Suprapubic skin (tissue), 4 donors: ENCODE data around the gene SMURF2. TPM values are rescaled to one million over a fixed set of nuclear protein-coding genes. Genes with fewer than 3 reads are reported as not detected.

ENCODE experiments used
- DNase-seq, 2 donors: peaks; one replicate each; pipeline ENCODE4 v3.0.0-alpha.2; 2019; ENCODE audit warnings: low spot score in 2 of 2
- H3K27ac ChIP-seq: fragments of 200-600 bp; sonication (generic); one replicate; pipeline ENCODE4 v1.5.1; 2019
- H3K27me3 ChIP-seq: fragments of 200-600 bp; sonication (generic); one replicate; pipeline ENCODE4 v1.5.1; 2019
- H3K36me3 ChIP-seq: fragments of 200-600 bp; sonication (generic); one replicate; pipeline ENCODE4 v1.5.1; 2019
- H3K4me1 ChIP-seq: fragments of 200-600 bp; sonication (generic); one replicate; pipeline ENCODE4 v1.5.1; 2019
- H3K4me3 ChIP-seq: fragments of 200-600 bp; sonication (generic); one replicate; pipeline ENCODE4 v1.5.1; 2019; ENCODE audit warnings: mild to moderate bottlenecking
- H3K9me3 ChIP-seq: fragments of 200-600 bp; sonication (generic); one replicate; pipeline ENCODE4 v1.5.1; 2019
- CTCF ChIP-seq, 2 donors: fragments of 200-600 bp in 1 of 2; fragments of 450-650 bp in 1 of 2; sonication (generic) in 1 of 2; IDR thresholded peaks; one replicate each; pipeline ENCODE4 v1.5.1; 2016 to 2019; ENCODE audit warnings: antibody characterized with exemption in 2 of 2, mild to moderate bottlenecking in 1 of 2, moderate library complexity in 1 of 2
- EP300 ChIP-seq: sonication (generic); formaldehyde crosslinking; IDR thresholded peaks from one replicate; pipeline ENCODE4 v1.6.1; 2017; ENCODE audit warnings: antibody characterized with exemption
- POLR2A ChIP-seq, 2 donors: fragments of 450-650 bp; IDR thresholded peaks; one replicate each; pipeline ENCODE4 v1.6.1; 2017; ENCODE audit warnings: antibody characterized with exemption in 2 of 2, mild to moderate bottlenecking in 2 of 2, moderate library complexity in 2 of 2
- POLR2AphosphoS5 ChIP-seq, 3 donors: sonication (generic); formaldehyde crosslinking; IDR thresholded peaks; one replicate each; pipeline ENCODE4 v1.6.1; 2017; ENCODE audit warnings: antibody characterized with exemption in 3 of 3
- WGBS: methylation state at CpG from one replicate; pipeline ENCODE4 v1.1.5; 2018; 5-methylcytosine and 5-hydroxymethylcytosine counted together
- total RNA-seq, 4 donors: library from RNA; depleted of rRNA; stranded (reverse); fragments of >200 nt; gene quantifications; one replicate each; pipeline ENCODE4 v1.1.0, GENCODE V29; 2016

The SMURF2 gene
- total RNA-seq, 4 donors from 2014 or later: 19.4 to 28.6 (median 25.2) TPM

DNA sequence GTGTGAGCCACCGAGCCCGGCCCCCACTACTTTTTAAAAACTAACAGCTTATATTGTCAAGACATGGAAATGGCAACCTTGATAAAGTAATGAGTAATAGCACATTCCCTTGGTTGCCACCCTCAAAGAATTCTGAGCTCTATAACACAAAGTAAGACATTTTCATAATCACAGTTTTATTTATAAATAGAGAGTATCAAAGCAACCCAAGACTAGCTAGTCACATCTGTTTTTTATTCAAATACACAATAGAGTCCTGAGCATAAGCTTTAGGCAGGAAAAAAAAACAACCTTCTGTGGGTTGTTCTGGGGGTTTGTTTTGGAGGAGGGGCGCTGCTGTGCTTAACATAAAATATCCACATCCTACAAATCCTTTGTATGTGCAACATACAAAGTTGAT lies 86.7 kb downstream of the SMURF2 start:
- no peak for TF ChIP-seq POLR2A (IDR thresholded peaks at IDR 0.05)
- TF ChIP-seq POLR2AphosphoS5 (IDR thresholded peaks at IDR 0.05): no peak
- no peak for TF ChIP-seq CTCF (IDR thresholded peaks at IDR 0.05)
- TF ChIP-seq EP300: no peak
- Histone ChIP-seq H3K4me3 (no peak overlapping the region), H3K9me3 (no peaks in the 10 kb centered on the region), H3K4me1 (peaks cover 2% of the 10 kb centered on the region), H3K36me3 (peaks cover 49% of the 10 kb centered on the region), H3K27ac (no peak overlapping the region), H3K27me3 (no peaks in the 10 kb centered on the region)
- WGBS: 94% methylated on average over 3 of the region's 3 CpGs
- no peak for DNase-seq

DNA sequence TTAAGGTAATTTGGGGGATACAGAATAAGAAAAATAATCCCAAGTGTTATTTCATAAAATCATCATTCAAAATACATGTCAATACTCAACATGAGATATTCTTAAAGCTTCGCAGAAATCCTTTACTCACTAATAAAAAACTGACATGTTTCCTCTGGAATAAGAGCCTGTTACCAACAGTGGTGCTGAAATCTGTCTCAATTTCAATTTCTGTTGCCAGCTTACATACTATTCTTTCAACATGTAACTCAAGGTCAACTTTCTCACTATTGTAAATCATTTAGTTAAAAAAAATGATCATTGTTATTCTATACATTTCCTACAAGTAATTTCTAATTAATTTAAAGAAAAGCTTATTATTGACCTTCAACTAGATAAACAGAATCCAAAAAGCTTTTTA lies 87.5 kb downstream of the SMURF2 start:
- WGBS: 68% methylated on average over 1 of the region's 1 CpG
- no peaks in the 10 kb centered on the region for H3K27me3 ChIP-seq

DNA sequence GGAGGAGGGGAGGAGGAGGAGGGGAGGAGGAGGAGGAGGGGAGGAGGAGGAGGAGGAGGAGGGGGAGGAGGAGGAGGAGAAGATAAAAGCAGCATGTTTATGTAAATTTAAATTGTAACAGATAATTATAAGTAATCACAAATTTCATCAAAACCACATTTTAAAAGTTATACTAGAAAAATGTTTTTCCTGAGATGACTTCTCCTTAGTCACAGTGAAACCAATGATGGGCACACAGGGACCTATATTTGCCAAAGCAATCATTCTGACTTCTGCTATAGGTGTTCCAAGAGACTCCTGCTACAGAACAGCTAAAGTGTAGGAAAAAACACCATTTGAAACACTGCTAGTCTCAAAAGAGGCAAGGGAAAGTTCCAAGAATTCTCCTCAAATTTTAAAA lies 88.9 kb downstream of the SMURF2 start:
- Histone ChIP-seq H3K27me3 (no peaks in the 10 kb centered on the region), H3K4me1 (peaks cover 2% of the 10 kb centered on the region), H3K4me3 (no peak overlapping the region), H3K36me3 (peaks cover 45% of the 10 kb centered on the region), H3K9me3 (no peaks in the 10 kb centered on the region), H3K27ac (no peak overlapping the region)
- DNase-seq: no peak
- TF ChIP-seq CTCF (IDR thresholded peaks at IDR 0.05): no peak
- TF ChIP-seq POLR2A (IDR thresholded peaks at IDR 0.05): no peak
- TF ChIP-seq EP300: no peak
- TF ChIP-seq POLR2AphosphoS5 (IDR thresholded peaks at IDR 0.05): no peak

More for the DNA sequence above, 87.5 kb downstream of the SMURF2 start:
- DNase-seq: no peak
- peaks cover 2% of the 10 kb centered on the region for H3K4me1 ChIP-seq
- TF ChIP-seq POLR2A (IDR thresholded peaks at IDR 0.05) (no peak), POLR2AphosphoS5 (IDR thresholded peaks at IDR 0.05) (no peak), CTCF (IDR thresholded peaks at IDR 0.05) (no peak), EP300 (no peak)
- H3K36me3 ChIP-seq: peaks cover 48% of the 10 kb centered on the region
- no peak overlapping the region for H3K27ac ChIP-seq
- no peaks in the 10 kb centered on the region for H3K9me3 ChIP-seq
- H3K4me3 ChIP-seq: no peak overlapping the region

DNA sequence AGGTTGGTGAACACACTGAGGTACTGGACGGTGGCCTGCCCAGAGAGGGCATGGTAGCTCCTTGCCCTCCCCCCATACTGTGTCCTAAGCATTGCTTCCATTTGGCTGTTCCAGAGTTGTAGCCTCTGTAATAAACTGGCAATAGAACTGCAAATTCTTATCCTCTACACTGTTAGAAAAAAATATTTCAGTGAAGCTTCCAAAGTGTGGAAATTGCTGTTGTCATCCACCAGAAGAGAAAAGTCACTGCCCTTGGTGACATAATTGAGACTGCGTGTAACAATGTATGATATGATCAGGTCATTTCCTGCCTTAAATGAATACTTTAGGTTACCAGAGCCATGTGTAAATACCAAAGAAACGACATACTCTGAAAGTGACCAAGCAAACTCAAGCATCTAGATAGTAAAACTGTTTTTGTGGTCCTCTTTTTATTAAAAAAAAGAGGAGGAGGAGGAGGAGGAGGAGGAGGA lies 89.4 kb downstream of the SMURF2 start:
- 49% methylated on average over 3 of the region's 3 CpGs for WGBS
- H3K4me3 ChIP-seq: no peak overlapping the region
- no peaks in the 10 kb centered on the region for H3K9me3 ChIP-seq
- no peak overlapping the region for H3K27ac ChIP-seq
- TF ChIP-seq POLR2A (IDR thresholded peaks at IDR 0.05) (no peak), POLR2AphosphoS5 (IDR thresholded peaks at IDR 0.05) (no peak), CTCF (IDR thresholded peaks at IDR 0.05) (no peak), EP300 (no peak)
- H3K36me3 ChIP-seq: peaks cover 45% of the 10 kb centered on the region
- no peaks in the 10 kb centered on the region for H3K27me3 ChIP-seq
- no peak for DNase-seq
- peaks cover 2% of the 10 kb centered on the region for H3K4me1 ChIP-seq

DNA sequence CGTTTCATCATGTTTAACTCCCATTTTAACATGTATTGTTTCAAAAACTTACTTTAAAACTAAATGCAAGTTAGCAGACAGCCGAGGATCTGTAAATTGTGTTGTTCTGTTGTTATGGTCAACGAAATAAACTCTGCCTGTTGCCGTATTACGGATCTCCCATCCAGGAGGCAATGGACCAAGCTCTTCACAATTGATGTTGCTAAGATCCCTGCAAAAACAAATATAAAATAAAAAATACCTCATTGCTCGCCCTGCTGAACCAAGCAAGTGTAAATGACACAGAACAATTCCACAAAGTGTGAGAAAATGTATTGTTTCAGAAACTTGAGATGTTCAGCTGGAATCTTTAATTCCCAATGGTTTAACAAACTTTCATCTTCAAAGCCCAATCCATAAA lies 90.4 kb downstream of the SMURF2 start:
- no peak overlapping the region for H3K27ac ChIP-seq
- peaks cover 42% of the 10 kb centered on the region for H3K36me3 ChIP-seq
- no peak overlapping the region for H3K4me3 ChIP-seq
- DNase-seq: no peak
- H3K4me1 ChIP-seq: peaks cover 2% of the 10 kb centered on the region
- H3K27me3 ChIP-seq: no peaks in the 10 kb centered on the region
- no peaks in the 10 kb centered on the region for H3K9me3 ChIP-seq
- TF ChIP-seq POLR2A (IDR thresholded peaks at IDR 0.05) (no peak), POLR2AphosphoS5 (IDR thresholded peaks at IDR 0.05) (no peak), EP300 (no peak), CTCF (IDR thresholded peaks at IDR 0.05) (no peak)
- WGBS: 75% methylated on average over 6 of the region's 6 CpGs
